ENCODE data around the gene ZNF628.

GRCh38 chr19:55481148-55481793, 4.9 kb downstream of the ZNF628 start:
- TF ChIP-seq, protein P1, sequence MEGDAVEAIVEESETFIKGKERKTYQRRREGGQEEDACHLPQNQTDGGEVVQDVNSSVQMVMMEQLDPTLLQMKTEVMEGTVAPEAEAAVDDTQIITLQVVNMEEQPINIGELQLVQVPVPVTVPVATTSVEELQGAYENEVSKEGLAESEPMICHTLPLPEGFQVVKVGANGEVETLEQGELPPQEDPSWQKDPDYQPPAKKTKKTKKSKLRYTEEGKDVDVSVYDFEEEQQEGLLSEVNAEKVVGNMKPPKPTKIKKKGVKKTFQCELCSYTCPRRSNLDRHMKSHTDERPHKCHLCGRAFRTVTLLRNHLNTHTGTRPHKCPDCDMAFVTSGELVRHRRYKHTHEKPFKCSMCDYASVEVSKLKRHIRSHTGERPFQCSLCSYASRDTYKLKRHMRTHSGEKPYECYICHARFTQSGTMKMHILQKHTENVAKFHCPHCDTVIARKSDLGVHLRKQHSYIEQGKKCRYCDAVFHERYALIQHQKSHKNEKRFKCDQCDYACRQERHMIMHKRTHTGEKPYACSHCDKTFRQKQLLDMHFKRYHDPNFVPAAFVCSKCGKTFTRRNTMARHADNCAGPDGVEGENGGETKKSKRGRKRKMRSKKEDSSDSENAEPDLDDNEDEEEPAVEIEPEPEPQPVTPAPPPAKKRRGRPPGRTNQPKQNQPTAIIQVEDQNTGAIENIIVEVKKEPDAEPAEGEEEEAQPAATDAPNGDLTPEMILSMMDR (conservative IDR thresholded peaks at IDR 0.05; ENCODE audit: low read length): no peak
- no peak for TF ChIP-seq EZH2phosphoT487 (IDR thresholded peaks at IDR 0.05; ENCODE audit: borderline replicate concordance)
